Bronchial epithelial cell (primary cell): ENCODE data around the gene COL4A4. TPM values are rescaled to one million over a fixed set of nuclear protein-coding genes. Genes with fewer than 3 reads are reported as not detected.

ENCODE experiments used
- DNase-seq: peaks from one replicate; pipeline ENCODE4 v3.0.0-alpha.2; 2010; ENCODE audit warnings: low read depth
- FAIRE-seq: peaks from 2 replicates; lab custom pipeline; 2011; peaks lifted over from hg19 to GRCh38; lab: Jason Lieb, UNC
- H3K27me3 ChIP-seq: 2 replicates; pipeline ENCODE4 v1.5.1; 2011; ENCODE audit warnings: low read length; ENCODE audit not compliant: control insufficient read depth, insufficient read depth
- H3K36me3 ChIP-seq: 2 replicates; pipeline ENCODE4 v1.5.1; 2011; ENCODE audit warnings: low read length; ENCODE audit not compliant: control insufficient read depth, insufficient read depth
- H3K4me3 ChIP-seq: 2 replicates; pipeline ENCODE4 v1.5.1; 2011; ENCODE audit warnings: mild to moderate bottlenecking, low read depth, low read length, control low read depth
- total RNA-seq: library from RNA; depleted of rRNA; stranded (reverse); fragments of >200 nt; gene quantifications from 2 replicates; pipeline ENCODE4 v1.2.1, GENCODE V29; 2014
- TF ChIP-seq, protein P1 (sequence below): IDR thresholded peaks from 2 replicates; pipeline ENCODE4 v1.5.1; 2011; ENCODE audit warnings: mild to moderate bottlenecking, moderate library complexity, low read length, control low read depth, inconsistent platforms; ENCODE audit not compliant: insufficient read depth, severe bottlenecking

The COL4A4 gene
- total RNA-seq, 1 donor from 2014 or later, result under 0.01 TPM

- FAIRE-seq (no peak), DNase-seq (no peak)
- H3K36me3 ChIP-seq, result no peaks in the 10 kb centered on the region
- no peak overlapping the region for H3K4me3 ChIP-seq
- TF ChIP-seq, protein P1, sequence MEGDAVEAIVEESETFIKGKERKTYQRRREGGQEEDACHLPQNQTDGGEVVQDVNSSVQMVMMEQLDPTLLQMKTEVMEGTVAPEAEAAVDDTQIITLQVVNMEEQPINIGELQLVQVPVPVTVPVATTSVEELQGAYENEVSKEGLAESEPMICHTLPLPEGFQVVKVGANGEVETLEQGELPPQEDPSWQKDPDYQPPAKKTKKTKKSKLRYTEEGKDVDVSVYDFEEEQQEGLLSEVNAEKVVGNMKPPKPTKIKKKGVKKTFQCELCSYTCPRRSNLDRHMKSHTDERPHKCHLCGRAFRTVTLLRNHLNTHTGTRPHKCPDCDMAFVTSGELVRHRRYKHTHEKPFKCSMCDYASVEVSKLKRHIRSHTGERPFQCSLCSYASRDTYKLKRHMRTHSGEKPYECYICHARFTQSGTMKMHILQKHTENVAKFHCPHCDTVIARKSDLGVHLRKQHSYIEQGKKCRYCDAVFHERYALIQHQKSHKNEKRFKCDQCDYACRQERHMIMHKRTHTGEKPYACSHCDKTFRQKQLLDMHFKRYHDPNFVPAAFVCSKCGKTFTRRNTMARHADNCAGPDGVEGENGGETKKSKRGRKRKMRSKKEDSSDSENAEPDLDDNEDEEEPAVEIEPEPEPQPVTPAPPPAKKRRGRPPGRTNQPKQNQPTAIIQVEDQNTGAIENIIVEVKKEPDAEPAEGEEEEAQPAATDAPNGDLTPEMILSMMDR, result no peak
- no peaks in the 10 kb centered on the region for H3K27me3 ChIP-seq
Observed at GRCh38 chr2:227031379-227031778, 132.6 kb downstream of the COL4A4 start.

GRCh38 chr2:227030789-227031188, 133.2 kb downstream of the COL4A4 start:
- DNase-seq (no peak), FAIRE-seq (no peak)
- Histone ChIP-seq H3K36me3 (no peaks in the 10 kb centered on the region), H3K27me3 (no peaks in the 10 kb centered on the region), H3K4me3 (no peak overlapping the region)
- TF ChIP-seq, protein P1, result no peak

GRCh38 chr2:227029426-227030105, 134.4 kb downstream of the COL4A4 start:
- Histone ChIP-seq H3K36me3 (no peaks in the 10 kb centered on the region), H3K27me3 (no peaks in the 10 kb centered on the region), H3K4me3 (no peak overlapping the region)
- DNase-seq (peak; percentile 60), FAIRE-seq (no peak)
- TF ChIP-seq, protein P1, result no peak

- TF ChIP-seq, protein P1, result no peak
Observed at GRCh38 chr2:227025510-227025909, 138.5 kb downstream of the COL4A4 start.

GRCh38 chr2:227022608-227023007, 141.4 kb downstream of the COL4A4 start:
- Histone ChIP-seq H3K36me3 (no peaks in the 10 kb centered on the region), H3K27me3 (no peaks in the 10 kb centered on the region), H3K4me3 (no peak overlapping the region)
- DNase-seq (no peak), FAIRE-seq (no peak)
- TF ChIP-seq, protein P1, result no peak

More at GRCh38 chr2:227025510-227025909, 138.5 kb downstream of the COL4A4 start:
- no peaks in the 10 kb centered on the region for H3K36me3 ChIP-seq
- FAIRE-seq (no peak), DNase-seq (no peak)
- H3K27me3 ChIP-seq, result no peaks in the 10 kb centered on the region
- no peak overlapping the region for H3K4me3 ChIP-seq

- TF ChIP-seq, protein P1, result no peak
- DNase-seq, result no peak
- no peaks in the 10 kb centered on the region for H3K36me3 ChIP-seq
- no peaks in the 10 kb centered on the region for H3K27me3 ChIP-seq
- H3K4me3 ChIP-seq, result no peak overlapping the region
- no peak for FAIRE-seq
Observed at GRCh38 chr2:227020416-227020815, 143.6 kb downstream of the COL4A4 start.
